HG03103 (cell line): ENCODE results near the gene KLHDC1.
"Not testable (repeated sequence)": the region's sequence is repeated elsewhere in the genome, so short reads cannot be mapped to it uniquely, and the experiment has no call there.

ENCODE experiments used
- ATAC-seq: cut with Tn5 transposase; IDR thresholded peaks from one replicate; pipeline ENCODE4 v1.9.1; 2021; ENCODE audit warnings: low read depth; ENCODE audit not compliant: unreplicated experiment

Gene KLHDC1, protein sequence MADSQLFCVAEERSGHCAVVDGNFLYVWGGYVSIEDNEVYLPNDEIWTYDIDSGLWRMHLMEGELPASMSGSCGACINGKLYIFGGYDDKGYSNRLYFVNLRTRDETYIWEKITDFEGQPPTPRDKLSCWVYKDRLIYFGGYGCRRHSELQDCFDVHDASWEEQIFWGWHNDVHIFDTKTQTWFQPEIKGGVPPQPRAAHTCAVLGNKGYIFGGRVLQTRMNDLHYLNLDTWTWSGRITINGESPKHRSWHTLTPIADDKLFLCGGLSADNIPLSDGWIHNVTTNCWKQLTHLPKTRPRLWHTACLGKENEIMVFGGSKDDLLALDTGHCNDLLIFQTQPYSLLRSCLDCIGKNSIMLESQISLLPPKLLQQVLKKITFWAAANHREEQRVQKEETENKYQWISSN

DNA sequence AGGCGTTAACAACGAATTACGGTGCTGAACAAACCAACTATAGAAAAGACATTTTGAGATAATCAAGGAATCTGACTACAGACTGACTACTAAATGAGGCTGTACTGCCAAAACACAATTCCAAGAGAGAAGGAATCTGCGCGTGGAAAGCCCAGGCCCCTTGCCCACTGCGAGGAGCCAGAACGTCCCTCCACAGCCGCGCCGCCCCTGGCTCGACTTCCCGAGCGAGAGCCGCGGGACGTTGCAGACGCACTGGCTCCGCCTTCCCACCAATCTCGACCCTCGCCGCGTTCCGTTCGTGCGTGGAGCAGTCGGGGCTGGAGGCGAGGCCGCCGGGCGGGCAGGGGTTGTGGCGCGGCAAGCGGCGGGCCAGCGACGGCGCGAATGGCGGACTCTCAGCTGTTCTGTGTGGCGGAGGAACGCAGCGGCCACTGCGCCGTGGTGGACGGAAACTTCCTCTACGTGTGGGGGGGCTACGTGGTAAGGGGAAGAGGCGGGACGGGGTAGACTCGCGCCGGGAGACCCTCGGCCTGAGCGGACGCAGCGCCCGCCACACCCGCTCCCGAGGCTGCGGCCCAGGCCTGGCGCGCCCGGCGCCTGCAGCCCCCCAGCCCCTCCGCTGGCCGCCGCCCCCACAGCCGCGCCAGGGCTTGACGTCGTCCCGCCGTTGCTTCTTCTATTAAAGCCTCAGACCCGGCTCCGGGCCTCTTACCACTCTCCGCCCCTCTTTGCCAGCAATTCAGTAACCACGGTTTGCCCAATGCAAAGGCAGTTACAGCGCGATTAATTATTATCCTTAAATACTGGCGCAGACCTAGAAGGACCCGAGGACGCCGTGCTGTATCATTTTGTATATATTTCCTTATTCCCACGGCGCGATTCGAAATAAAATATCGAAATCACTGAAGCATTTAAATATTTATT, at the start of gene KLHDC1:
Gene KLHDC1, plus strand, starts transcription at position 310 of the 924 bp plus-strand sequence. Its CDS starts 75 bp downstream, at position 385.
- ATAC-seq: peak; percentile 48

DNA sequence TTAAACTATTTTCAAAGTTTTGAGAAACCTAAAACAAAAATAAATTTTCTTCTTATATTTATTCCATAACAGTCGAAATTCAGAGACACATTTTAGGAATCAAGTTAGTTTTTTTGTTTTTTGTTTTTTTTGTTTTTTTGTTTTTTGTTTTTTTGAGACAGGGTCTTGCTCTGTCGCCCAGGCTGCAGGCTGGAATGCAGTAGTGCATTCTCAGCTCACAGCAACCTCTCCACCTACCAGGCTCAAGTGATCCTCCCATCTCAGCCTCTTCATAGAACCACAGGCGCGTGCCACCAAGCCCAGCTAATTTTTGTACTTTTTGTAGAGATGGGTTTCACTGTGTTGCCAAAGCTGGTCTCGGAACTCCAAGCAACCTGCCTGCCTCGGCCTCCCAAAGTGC, 39.4 kb upstream of the KLHDC1 start:
- no peak for ATAC-seq

DNA sequence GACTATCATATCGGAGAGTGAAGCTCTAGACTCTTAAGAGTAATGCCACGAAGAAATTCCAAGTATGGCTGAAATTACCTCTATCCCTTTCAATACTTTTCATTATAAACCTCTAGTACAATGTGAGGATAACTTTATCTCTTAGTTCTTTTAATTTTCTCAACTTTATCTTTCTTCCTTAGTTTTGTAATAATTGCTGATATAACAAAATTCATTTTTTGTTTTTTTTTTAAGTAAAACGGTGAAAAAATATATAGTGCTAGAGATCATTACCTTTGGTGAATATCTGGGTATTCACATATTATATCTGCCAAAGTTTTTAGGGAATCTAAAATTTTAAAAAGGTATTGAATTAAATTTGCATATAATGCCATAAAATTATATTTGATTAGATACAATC, 38.4 kb upstream of the KLHDC1 start:
- no peak for ATAC-seq

DNA sequence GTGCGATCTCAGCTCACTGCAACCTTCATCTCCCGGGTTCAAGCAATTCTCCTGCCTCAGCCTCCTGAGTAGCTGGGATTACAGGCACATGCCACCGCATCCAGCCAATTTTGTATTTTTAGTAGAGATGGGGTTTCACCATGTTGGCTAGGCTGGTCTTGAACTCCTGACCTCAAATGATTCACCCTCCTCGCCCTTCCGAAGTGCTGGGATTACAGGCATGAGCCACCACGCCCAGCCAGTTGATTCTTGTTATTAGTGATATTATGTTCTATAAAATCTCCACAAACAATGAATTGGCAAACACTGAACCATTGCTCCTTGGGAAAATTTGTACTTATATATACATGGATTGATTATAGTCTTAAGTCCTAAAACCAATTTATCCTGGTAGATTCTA, 35.4 kb upstream of the KLHDC1 start:
- ATAC-seq: not testable (repeated sequence)

DNA sequence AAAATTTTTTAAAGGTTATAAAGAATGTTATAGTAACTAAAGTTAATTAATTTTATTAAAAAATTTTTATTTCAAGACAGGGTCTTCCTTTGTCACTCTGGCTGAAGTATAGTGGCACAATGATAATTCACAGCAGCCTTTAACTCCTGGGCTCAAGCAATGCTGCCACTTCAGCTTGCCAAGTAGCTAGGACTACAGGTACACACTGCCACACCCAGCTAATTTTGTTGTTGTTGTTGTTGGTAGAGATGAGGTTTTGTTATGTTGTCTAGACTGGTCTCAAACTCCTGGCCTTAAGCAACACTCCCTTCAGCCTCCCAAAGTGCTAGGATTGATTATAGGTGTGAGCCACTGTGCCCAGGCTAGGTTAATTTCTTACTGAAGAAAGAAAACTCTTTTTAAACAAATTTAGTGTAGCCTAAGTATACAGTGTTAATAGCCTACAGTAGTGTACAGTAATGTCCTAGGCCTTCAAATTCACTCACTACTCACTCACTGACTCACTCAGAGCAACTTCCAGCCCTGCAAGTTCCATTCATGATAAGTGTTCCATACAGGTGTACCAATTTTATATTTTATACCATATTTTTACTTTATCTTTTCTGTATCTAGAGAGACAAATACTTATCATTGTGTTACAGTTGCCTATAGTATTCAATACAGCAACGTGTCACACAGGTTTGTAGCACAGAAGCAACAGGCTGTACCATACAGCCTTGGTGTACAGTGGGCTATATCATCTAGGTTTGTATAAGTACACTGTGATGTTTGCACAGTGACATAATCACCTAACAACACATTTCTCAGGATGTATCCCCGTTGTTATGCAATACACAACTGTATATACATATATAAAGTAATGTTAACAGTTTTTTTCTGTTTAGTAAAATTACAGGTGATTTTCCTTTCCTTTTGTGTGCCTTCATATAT, 33.1 kb upstream of the KLHDC1 start:
- ATAC-seq: no peak

DNA sequence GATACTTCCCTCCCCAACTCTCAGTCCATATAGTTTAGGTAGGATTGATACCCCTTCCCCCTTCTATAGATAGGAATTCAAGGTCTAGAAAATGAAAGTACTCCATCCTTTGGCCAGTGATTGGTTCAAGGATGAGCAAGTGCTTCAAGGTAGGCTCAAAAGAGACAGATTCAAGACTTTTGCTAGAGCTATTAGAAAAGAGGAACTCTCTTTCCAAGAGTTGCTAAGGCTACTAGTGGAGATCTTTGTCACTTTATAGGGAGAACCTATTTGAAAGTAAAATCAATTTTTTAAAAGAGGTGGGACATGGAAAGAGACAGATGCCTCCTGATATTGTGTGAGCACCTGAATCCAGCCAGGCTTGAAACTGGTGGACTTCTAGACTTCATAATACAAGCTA, 22.4 kb upstream of the KLHDC1 start:
- ATAC-seq: no peak

DNA sequence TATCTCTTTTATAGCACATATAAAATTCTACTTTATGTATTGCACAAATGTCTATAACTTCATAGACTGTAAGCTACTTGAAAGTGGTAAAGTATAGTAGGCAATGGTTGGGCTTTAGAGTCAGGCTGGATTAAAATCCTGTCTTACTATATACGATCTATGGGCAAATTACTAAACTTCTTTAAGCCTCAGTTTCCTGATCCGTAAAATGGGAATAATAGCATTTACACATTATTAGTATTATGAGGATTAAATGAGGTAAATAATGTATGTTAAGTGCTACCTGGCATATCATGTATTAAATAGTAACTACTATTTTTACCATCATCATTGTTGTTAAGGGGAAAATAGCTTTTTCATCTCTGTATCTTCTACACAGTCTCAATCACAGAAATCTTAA, 19.3 kb upstream of the KLHDC1 start:
- no peak for ATAC-seq

DNA sequence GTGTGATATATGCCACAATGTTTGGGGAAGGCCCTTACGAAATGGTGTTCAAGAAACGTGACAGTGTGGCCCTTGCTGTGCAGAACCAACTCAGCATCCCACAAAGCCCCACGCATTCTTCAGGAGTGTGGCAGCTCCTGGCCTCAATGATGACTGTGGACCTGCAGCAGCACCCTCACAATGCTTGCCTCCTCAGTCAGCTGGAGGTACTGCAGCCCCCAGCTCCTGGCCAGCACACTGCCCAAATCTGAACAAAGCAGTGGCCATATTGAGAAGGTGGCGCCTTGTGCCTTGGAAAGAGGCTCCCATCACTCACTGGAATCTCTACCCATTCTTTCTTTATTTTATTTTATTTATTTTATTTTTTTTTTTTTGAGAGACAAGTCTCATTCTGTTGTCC, 15.3 kb upstream of the KLHDC1 start:
- ATAC-seq: no peak

DNA sequence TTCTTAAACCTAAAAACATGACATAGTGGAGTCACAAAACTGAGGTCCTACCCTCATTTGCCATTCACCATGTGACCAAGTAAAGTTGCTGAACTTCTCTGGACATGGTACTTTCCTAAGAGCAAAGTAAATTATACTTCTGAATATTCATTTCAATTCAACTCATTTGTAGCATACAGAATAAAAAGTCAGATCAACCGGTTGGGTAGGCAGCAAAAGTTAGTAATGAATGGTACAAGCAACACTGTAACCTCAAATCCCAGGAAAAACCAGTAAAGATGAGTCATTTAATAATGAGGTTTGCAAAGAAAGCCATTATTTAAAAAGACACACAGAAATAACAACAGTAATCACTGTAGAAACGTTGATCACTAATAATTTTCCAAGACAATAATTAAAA, 13.6 kb upstream of the KLHDC1 start:
- ATAC-seq: no peak

DNA sequence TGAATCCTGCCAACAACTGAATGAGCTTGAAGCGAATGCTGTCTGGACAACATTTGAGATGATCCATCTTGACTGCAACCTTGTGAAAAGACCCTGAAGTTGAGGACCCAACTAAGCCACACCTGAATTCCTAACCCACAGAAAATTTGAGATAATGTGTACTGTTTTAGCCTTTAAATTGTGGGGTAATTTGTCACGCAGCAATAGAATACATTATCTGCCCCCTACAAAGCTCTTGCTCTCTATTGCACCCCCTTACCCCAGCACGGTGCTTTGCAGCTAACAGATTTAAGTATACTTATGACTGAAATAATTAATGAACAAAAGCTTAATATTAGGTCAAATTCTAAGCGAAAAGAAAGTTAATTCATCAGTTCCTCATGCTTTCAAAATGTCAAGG, 6.5 kb upstream of the KLHDC1 start:
- no peak for ATAC-seq

DNA sequence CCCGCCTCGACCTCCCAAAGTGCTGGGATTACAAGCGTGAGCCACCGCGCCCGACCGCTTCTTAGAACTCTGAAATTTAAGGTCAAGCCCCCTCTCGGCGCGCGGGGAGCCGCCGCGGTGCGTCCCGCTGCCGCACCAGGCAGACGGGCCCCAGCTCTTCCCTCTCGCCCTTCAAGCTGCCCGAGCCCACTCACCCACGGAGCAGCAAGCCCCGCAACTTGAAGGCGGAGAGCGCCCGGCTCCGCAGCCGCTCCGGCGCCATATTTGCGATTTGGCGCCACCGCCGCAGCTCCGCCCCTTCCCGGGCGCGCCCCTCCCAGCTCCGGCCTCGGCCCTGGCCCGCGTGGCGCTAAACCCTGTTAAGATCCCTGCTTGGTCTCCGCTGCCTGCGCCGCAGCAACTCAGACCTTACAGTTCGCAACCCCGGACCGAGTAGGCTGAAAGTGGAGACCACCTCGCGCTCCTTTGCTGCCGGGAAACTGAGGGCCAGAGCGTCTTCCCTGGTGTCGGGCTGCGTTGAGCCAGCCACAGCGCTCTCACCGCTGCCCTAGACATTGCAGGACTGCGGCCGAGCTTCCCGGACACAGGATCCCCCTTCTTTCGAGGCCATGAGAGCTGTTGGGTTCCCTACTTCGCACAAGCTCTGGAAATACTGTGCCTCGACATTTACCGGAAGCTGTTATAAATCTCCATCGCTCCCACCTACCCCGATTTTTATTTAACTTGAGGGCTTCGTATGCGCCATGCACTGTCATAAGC, 4.8 kb upstream of the KLHDC1 start, which contains the start of gene POLE2:
Gene POLE2, minus strand, starts transcription at position 273 of the 759 bp plus-strand sequence. Its CDS starts 11 bp downstream, at position 262.
- ATAC-seq: peak; percentile 85

DNA sequence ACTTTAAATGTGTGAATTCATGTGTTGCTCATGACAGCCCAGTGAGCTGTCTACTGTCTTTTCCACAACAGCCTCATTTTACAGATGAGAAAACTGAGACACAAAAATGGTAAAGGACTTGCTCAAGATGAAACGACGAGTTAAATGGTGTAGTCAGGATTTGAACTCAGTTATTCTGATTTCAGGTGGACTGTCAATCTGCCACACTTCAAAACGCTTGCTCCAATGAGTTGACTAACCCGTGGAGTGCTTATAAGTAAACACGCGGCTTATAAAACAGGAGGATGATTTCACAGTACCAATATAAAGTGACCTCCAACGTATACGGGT, 4.3 kb upstream of the KLHDC1 start:
- no peak for ATAC-seq

DNA sequence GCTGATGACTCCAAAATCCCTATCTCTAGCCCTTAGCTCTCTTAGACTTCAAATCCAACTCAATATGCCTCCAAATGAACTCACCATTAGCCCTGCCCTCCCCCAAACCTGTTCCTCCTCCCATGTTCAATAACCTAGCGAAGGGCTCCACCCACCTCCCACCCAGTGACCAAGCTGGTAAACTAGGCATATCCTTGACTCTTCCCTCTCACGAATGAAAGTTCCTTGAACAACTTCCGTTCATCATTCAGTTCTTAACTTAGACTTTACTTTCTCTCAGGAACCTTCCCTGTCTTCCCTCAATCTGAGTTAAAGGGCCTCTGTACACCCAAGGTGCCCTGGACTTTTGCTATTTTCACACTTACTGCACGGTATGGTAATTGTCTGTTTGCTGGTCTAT, 1.9 kb upstream of the KLHDC1 start:
- no peak for ATAC-seq

DNA sequence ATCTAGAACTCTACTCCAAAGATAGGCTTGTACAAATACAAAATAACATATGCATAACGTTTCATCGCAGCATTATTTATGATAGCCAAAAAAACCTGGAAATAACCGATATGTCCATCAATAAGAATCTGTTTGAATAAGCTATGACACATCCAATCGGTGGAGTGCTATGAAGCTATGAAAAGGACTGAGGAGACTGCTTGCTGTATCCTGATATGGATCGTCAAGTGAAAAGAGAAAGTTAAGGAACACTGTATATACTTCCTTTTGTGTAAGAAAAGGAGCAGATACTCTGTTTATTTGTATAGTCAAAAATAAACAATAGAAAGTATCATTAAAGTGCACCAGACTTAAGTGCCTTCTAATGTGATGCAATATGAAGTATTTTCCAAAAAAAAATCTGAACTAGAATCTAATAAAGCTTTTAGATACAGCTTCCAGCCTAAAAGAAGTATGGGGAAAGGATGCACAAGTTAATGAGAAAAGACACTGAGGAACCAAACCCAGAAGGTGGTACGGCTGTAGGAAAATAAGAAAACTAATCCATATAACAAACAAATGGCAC, 645 bp upstream of the KLHDC1 start:
- ATAC-seq: no peak

DNA sequence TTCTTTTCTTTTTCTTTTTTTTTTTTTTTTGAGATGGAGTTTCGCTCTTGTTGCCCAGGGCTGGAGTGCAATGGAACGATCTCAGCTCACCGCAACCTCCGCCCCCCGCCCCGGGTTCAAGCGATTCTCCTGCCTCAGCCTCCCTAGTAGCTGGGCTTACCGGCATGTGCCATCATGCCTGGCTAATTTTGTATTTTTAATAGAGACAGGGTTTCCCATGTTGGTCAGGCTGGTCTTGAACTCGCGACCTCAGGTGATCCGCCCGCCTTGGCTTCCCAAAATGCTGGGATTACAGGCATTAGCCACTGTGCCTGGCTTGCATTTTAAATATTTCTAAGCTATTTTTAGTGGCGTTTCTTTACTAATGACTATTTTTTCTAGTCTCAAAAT, 810 bp downstream of the KLHDC1 start:
- ATAC-seq: not testable (repeated sequence)

DNA sequence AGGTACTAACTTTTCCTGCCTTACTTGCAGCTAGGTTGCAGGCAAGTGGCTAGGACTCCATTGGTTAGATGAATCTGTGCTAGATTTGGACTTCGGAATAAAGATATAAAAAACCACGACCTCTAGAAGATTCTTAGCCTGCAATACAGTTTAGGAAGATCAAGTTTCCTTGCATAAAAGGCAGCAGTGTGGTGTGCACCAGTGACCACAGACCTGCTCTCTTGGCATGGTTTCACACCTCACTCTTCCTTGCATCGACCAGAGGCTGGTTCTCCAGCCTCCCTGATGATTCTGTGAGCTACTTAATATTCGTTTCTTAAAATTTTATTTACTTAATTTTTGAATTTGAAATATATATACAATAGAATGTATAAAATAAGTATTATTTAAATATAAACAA, 9.8 kb downstream of the KLHDC1 start:
- ATAC-seq: no peak

DNA sequence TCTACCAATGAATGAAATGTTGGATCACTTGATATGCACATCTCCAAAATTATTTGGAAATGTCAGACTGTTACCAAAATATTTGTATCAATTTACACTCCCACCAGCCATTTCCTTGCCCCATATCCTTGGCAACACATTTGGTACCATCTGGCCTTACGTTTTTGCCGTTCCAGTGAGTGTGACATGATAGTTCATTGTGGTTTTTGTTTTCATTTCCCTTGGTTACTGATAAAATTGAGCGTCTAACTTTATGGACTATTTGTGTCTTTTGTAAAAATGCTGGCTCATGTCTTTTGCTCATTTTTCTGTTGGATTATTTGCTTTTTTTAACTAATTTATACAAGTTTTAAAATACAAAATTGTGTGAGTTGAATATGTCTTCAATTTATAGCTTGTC, 11.0 kb downstream of the KLHDC1 start:
- ATAC-seq: no peak

DNA sequence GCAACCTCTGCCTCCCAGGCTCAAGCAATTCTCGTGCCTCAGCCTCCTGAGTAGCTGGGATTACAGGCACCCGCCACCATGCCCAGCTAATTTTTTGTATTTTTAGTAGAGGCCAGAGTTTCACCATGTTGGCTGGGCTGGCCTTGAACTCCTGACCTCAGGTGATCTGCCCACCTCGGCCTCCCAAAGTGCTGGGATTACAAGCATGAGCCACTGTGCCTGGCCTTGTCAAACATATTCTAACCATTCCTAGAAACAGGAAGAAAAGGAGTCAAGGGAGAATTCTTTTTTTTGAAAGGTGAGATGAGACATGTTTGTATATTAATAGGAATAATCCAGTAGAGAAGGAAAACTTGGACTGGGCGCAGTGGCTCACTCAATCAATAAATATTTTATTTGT, 11.6 kb downstream of the KLHDC1 start:
- not testable (repeated sequence) for ATAC-seq

DNA sequence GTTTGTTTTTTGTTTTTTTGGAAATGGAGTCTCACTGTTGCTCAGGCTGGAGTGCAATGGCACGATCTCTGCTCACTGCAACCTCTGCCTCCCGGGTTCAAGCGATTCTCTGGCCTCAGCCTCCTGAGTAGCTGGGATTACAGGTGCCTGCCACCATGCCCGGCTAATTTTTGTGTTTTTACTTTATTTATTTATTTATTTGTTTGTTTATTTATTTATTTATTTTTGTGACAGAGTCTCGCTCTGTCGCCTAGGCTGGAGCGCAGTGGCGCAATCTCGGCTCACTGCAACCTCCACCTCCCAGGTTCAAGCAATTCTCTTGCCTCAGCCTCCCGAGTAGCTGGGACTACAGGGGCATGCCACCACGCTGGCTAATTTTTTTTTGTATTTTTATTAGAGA, 18.1 kb downstream of the KLHDC1 start:
- ATAC-seq: not testable (repeated sequence)

DNA sequence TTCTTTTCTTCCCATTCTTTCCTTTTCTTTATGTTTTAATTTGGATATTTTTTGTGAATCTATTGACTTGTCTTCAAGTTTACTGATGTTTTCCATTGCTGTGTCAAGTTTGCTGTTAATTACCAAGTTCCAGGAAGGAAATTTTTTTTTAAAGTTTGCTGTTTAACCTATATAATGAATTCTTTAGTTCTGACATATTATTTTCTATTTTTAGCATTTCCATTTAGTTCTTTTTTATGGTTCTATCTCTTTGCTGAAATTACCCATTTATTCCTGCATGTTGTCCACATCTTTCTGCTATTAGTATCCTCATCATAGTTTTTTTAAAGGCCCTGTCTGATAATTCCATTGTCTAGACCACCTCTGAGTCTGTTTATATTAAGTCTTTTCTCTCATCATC, 27.8 kb downstream of the KLHDC1 start:
- ATAC-seq: no peak
